ENCODE results near the gene ADM2.
A peak's percentile ranks its signal among the peaks of the same experiment; 100 is the strongest.

Gene ADM2

DNA sequence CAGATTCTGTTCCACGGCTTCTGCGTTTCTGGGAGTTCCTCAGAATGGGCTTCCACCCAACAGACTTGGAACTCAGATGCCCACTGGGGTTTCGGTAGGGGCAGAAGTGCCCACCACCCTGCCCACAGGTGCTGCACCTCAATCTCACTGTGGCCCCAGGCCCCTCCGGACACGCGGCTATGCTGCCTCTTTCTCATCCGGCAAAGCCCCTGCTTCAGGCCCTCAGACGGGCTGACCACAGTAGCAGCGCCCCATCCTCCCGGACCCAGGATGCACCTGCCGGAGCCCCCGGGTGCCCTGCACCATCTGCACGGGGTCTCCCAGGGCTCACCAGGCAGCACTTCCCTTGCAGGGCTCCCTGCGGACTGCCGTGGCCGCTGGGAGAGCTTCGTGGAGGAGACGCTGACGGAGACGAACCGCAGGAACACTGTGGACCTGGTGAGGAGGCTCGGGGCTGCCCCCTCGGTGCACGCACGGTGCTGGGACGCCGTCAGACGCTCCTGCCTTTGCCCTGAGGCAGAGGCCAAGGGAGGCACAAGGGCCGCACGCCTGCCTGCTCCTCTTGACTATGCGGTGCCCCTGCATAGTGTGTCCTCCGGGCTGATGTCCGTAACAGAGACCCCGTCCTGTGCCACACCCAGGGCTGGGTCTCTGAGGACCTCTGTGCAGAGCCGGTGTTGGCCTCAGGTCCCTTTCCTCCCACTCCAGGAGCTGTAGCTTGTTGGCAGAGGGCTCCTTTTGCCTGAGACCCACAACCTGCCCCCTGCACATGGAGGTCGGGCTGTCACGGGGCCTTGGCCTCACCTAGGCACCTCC lies 45.1 kb upstream of the ADM2 start:
- no peaks in the 10 kb centered on the region for H3K4me1 Mint-ChIP-seq
- H3K4me3 Mint-ChIP-seq, result no peak overlapping the region
- no peak overlapping the region for H3K27ac Mint-ChIP-seq
- DNase-seq, result no peak
- TF ChIP-seq, protein P1, sequence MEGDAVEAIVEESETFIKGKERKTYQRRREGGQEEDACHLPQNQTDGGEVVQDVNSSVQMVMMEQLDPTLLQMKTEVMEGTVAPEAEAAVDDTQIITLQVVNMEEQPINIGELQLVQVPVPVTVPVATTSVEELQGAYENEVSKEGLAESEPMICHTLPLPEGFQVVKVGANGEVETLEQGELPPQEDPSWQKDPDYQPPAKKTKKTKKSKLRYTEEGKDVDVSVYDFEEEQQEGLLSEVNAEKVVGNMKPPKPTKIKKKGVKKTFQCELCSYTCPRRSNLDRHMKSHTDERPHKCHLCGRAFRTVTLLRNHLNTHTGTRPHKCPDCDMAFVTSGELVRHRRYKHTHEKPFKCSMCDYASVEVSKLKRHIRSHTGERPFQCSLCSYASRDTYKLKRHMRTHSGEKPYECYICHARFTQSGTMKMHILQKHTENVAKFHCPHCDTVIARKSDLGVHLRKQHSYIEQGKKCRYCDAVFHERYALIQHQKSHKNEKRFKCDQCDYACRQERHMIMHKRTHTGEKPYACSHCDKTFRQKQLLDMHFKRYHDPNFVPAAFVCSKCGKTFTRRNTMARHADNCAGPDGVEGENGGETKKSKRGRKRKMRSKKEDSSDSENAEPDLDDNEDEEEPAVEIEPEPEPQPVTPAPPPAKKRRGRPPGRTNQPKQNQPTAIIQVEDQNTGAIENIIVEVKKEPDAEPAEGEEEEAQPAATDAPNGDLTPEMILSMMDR (IDR thresholded peaks at IDR 0.05), result no peak
- H3K9me3 Mint-ChIP-seq, result no peaks in the 10 kb centered on the region
- H3K36me3 Mint-ChIP-seq (ENCODE audit: low read depth), result peaks cover 7% of the 10 kb centered on the region
- H3K27me3 Mint-ChIP-seq (ENCODE audit: low read depth, poor library complexity), result no peaks in the 10 kb centered on the region

DNA sequence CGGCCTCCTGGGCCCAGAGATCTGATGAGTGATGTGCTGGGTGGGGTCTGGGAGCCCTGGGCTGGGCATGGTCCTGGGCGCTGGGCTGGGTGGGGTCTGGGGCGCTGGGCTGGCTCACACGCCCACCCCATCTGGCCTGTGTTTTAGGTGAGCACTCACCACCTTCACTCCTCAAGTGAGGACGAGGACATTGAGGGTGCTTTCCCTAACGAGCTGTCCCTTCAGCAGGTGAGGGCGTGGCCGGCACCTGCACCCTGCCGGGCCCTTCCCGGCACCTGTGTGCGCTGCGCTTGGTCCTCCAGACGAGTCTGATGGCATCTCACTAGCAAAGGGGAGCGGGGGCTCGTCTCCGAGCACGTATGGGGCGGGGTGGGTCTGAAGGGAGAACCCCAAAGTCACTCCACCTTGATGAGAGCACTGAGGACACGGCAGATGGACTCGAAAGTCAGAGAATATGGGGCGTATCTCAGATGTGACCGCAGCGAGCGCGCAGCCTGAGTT lies 44.5 kb upstream of the ADM2 start:
- H3K36me3 Mint-ChIP-seq (ENCODE audit: low read depth), result peaks cover under 1% of the 10 kb centered on the region
- no peak overlapping the region for H3K27ac Mint-ChIP-seq
- no peaks in the 10 kb centered on the region for H3K9me3 Mint-ChIP-seq
- no peak for DNase-seq
- no peak overlapping the region for H3K4me3 Mint-ChIP-seq
- TF ChIP-seq, protein P1 (IDR thresholded peaks at IDR 0.05), result no peak
- no peaks in the 10 kb centered on the region for H3K27me3 Mint-ChIP-seq (ENCODE audit: low read depth, poor library complexity)
- H3K4me1 Mint-ChIP-seq, result no peaks in the 10 kb centered on the region

GRCh38 chr22:50437511-50438304 lies 43.6 kb upstream of the ADM2 start:
- DNase-seq, result no peak
- Mint-ChIP-seq H3K4me3 (no peak overlapping the region), H3K36me3 (ENCODE audit: low read depth) (no peaks in the 10 kb centered on the region), H3K4me1 (no peaks in the 10 kb centered on the region), H3K9me3 (no peaks in the 10 kb centered on the region), H3K27ac (no peak overlapping the region), H3K27me3 (ENCODE audit: low read depth, poor library complexity) (no peaks in the 10 kb centered on the region)
- TF ChIP-seq, protein P1 (IDR thresholded peaks at IDR 0.05), result no peak

DNA sequence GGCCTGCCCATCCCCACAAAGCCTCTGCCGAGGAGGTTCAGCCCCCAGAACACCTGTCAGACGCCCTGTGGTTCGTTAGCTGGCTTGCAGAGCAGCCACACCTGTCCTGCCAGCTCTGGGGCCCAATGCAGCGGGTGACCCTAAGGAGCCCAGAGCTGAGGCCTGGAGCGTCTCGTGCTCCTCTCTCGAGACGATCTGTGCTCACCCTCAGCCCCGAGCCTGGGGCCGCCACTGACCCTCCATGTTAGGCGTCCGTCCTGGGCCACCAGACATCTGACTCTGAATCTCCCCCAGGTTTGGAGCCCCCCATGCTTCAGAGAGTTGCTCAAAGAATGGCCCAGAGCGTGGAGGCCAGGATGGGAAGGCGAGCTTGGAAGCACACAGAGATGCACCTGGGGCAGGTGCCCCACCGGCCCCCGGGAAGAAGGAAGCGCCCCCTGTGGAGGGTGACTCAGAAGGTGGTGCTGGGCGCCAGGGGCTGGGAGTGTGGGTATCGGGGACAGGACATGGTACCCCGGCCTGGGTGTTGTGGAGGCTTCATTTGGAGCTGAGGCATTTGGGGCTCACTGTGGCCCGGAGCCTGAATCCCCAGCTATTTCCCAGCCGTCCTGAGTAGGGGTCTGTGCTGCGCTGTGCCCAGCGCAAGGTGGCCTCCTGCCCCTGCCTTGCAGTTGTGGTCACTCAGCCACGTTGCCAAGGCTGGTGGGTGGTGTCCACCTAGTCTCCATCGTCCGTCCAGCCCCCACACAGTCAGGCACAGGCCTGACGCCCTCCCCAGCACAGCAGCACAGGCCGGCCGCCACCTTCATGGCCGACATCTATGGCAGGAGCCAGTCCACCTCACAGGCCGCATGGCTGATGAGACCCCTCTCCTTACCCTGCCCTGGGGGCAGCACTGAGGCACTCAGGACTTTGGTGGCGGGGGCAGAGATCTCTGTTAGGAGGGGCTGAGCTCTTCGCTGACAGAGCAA lies 42.8 kb upstream of the ADM2 start:
- H3K36me3 Mint-ChIP-seq (ENCODE audit: low read depth), result no peaks in the 10 kb centered on the region
- no peak overlapping the region for H3K4me3 Mint-ChIP-seq
- peak overlapping the region; percentile 66 for H3K27ac Mint-ChIP-seq
- H3K27me3 Mint-ChIP-seq (ENCODE audit: low read depth, poor library complexity), result no peaks in the 10 kb centered on the region
- TF ChIP-seq, protein P1 (IDR thresholded peaks at IDR 0.05), result no peak
- H3K4me1 Mint-ChIP-seq, result no peaks in the 10 kb centered on the region
- DNase-seq, result no peak
- no peaks in the 10 kb centered on the region for H3K9me3 Mint-ChIP-seq

GRCh38 chr22:50439314-50439870 lies 42.0 kb upstream of the ADM2 start:
- Mint-ChIP-seq H3K36me3 (ENCODE audit: low read depth) (no peaks in the 10 kb centered on the region), H3K27ac (no peak overlapping the region), H3K4me1 (no peaks in the 10 kb centered on the region), H3K9me3 (no peaks in the 10 kb centered on the region), H3K27me3 (ENCODE audit: low read depth, poor library complexity) (no peaks in the 10 kb centered on the region), H3K4me3 (no peak overlapping the region)
- no peak for DNase-seq
- TF ChIP-seq, protein P1 (IDR thresholded peaks at IDR 0.05), result no peak

Data from nephron progenitor cell (in vitro differentiated cells).